Retina (tissue), 1 donor: ENCODE results near the gene FBXL20.
A peak's percentile ranks its signal among the peaks of the same experiment; 100 is the strongest.

Source experiments
- DNase-seq: peaks from one replicate; pipeline ENCODE4 v3.0.0-alpha.2; 2016

The FBXL20 gene

GRCh38 chr17:39244600-39245570, 156.5 kb downstream of the FBXL20 start:
- DNase-seq: peak; percentile 85

- peak; percentile 45 for DNase-seq
Observed at GRCh38 chr17:39244016-39244599, 157.3 kb downstream of the FBXL20 start.

GRCh38 chr17:39243155-39243554, 158.3 kb downstream of the FBXL20 start:
- DNase-seq: no peak

- no peak for DNase-seq
Observed at GRCh38 chr17:39240631-39241030, 160.8 kb downstream of the FBXL20 start.

- peak; percentile 45 for DNase-seq
Observed at GRCh38 chr17:39239640-39240314, 161.6 kb downstream of the FBXL20 start.

GRCh38 chr17:39238311-39238972, 163.0 kb downstream of the FBXL20 start:
- no peak for DNase-seq

GRCh38 chr17:39237586-39237985, 163.8 kb downstream of the FBXL20 start:
- DNase-seq: no peak

- no peak for DNase-seq
Observed at GRCh38 chr17:39236981-39237441, 164.4 kb downstream of the FBXL20 start.

GRCh38 chr17:39236450-39236927, 164.9 kb downstream of the FBXL20 start:
- no peak for DNase-seq

- peak; percentile 62 for DNase-seq
Observed at GRCh38 chr17:39235555-39236449, 165.6 kb downstream of the FBXL20 start.

- peak; percentile 78 for DNase-seq
Observed at GRCh38 chr17:39231591-39232551, 169.6 kb downstream of the FBXL20 start.

- DNase-seq: peak; percentile 42
Observed at GRCh38 chr17:39231091-39231561, 170.3 kb downstream of the FBXL20 start.

GRCh38 chr17:39230361-39230760, 171.1 kb downstream of the FBXL20 start:
- DNase-seq: no peak

GRCh38 chr17:39229274-39229913, 172.0 kb downstream of the FBXL20 start:
- no peak for DNase-seq

GRCh38 chr17:39227364-39227919, 174.0 kb downstream of the FBXL20 start:
- no peak for DNase-seq

- DNase-seq: peak; percentile 71
Observed at GRCh38 chr17:39225959-39226683, 175.3 kb downstream of the FBXL20 start.

- DNase-seq: peak; percentile 73
Observed at GRCh38 chr17:39225308-39225958, 176.0 kb downstream of the FBXL20 start, which contains the start of gene STAC2. Gene STAC2 (minus strand): TSS chr17:39225945. CDS start chr17:39225502, 443 bp downstream.

GRCh38 chr17:39224778-39225307, 176.6 kb downstream of the FBXL20 start:
- peak; percentile 64 for DNase-seq
